Esophagus muscularis mucosa (tissue), 4 donors: Measurements from ENCODE around the gene RAB15. TPM values are rescaled to one million over a fixed set of nuclear protein-coding genes. Genes with fewer than 3 reads are reported as not detected.
A peak's percentile ranks its signal among the peaks of the same experiment; 100 is the strongest.

Experiments
- DNase-seq: peaks from one replicate; pipeline ENCODE4 v3.0.0-alpha.2; 2017; ENCODE audit errors: extremely low spot score
- H3K27ac ChIP-seq, 4 donors: fragments of 200-600 bp; sonication (generic); replicated peaks in 1 of 4; 1 replicate in 3 of 4; 2 replicates in 1 of 4; pipeline ENCODE4 v1.5.1; 2016 to 2019; ENCODE audit warnings: mild to moderate bottlenecking in 1 of 4
- H3K27me3 ChIP-seq, 4 donors: fragments of 200-600 bp; sonication (generic); one replicate each; pipeline versions ENCODE4 v1.5.1 to v1.6.0; 2016 to 2019
- H3K36me3 ChIP-seq, 4 donors: fragments of 200-600 bp; sonication (generic); one replicate each; pipeline ENCODE4 v1.5.1; 2016 to 2019
- H3K4me1 ChIP-seq, 4 donors: fragments of 200-600 bp; sonication (generic); one replicate each; pipeline ENCODE4 v1.5.1; 2016 to 2019
- H3K4me3 ChIP-seq, 4 donors: fragments of 200-600 bp; sonication (generic); 1 replicate in 2 of 4; 2 replicates in 2 of 4; pipeline ENCODE4 v1.5.1; 2016 to 2019; ENCODE audit warnings: mild to moderate bottlenecking in 4 of 4, moderate library complexity in 1 of 4
- H3K9me3 ChIP-seq, 4 donors: fragments of 200-600 bp; sonication (generic); 1 replicate in 3 of 4; 2 replicates in 1 of 4; pipeline ENCODE4 v1.5.1; 2016 to 2019
- EP300 ChIP-seq: sonication (generic); formaldehyde crosslinking; IDR thresholded peaks from one replicate; pipeline ENCODE4 v1.6.1; 2017; ENCODE audit warnings: antibody characterized with exemption
- POLR2A ChIP-seq: fragments of 450-650 bp; IDR thresholded peaks from one replicate; pipeline ENCODE4 v1.6.1; 2017; ENCODE audit warnings: antibody characterized with exemption, moderate library complexity, mild to moderate bottlenecking, low read depth
- POLR2AphosphoS5 ChIP-seq, 2 donors: sonication (generic); formaldehyde crosslinking; IDR thresholded peaks; one replicate each; pipeline ENCODE4 v1.6.1; 2017; ENCODE audit warnings: antibody characterized with exemption in 2 of 2
- WGBS: methylation state at CpG from one replicate; pipeline ENCODE4 v1.1.5; 2018; 5-methylcytosine and 5-hydroxymethylcytosine counted together
- intact Hi-C: fragments of 100-400 bp; cut with DNase I; formaldehyde crosslinking; loops from one replicate; pipeline ENCODE4 v1.15.1; 2023
- total RNA-seq, 4 donors: library from RNA; depleted of rRNA; stranded (reverse); fragments of >200 nt; gene quantifications; one replicate each; pipeline versions ENCODE4 v1.1.0 to v1.2.1, GENCODE V29; 2016
- TF ChIP-seq, protein P1 (sequence below), 3 experiments: fragments of 200-600 bp in 2 of 3; fragments of 450-650 bp in 1 of 3; sonication (generic) in 2 of 3; IDR thresholded peaks; one replicate each; pipeline ENCODE4 v1.5.1; 2017 to 2019; ENCODE audit warnings: antibody characterized with exemption in 3 of 3, mild to moderate bottlenecking in 2 of 3, moderate library complexity in 1 of 3

Gene RAB15
- total RNA-seq, 4 donors from 2014 or later = 3.7 to 11.4 (median 7.1) TPM

DNA sequence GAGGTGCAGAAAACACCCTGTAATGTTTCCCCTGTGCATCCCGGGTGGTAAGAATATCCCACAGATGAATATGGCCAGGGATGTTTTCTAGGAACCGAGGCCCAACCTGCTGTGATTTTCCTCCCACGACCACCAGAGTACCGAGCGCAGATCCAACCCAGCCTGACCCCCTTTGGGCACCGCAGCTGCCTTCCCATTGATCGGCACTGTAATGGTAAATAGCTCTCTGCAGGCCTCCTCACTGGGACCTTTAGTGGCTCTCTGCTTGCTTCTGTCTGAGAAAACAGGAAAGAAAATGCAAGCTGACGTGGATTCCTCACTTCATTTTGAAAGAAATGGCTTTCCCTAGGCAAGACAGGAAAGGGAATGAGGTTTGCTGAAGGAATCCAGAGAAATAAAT, 2.4 kb upstream of the RAB15 start:
- intact Hi-C loops = no loop called here
- no peak for TF ChIP-seq EP300
- TF ChIP-seq, protein P1, sequence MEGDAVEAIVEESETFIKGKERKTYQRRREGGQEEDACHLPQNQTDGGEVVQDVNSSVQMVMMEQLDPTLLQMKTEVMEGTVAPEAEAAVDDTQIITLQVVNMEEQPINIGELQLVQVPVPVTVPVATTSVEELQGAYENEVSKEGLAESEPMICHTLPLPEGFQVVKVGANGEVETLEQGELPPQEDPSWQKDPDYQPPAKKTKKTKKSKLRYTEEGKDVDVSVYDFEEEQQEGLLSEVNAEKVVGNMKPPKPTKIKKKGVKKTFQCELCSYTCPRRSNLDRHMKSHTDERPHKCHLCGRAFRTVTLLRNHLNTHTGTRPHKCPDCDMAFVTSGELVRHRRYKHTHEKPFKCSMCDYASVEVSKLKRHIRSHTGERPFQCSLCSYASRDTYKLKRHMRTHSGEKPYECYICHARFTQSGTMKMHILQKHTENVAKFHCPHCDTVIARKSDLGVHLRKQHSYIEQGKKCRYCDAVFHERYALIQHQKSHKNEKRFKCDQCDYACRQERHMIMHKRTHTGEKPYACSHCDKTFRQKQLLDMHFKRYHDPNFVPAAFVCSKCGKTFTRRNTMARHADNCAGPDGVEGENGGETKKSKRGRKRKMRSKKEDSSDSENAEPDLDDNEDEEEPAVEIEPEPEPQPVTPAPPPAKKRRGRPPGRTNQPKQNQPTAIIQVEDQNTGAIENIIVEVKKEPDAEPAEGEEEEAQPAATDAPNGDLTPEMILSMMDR (IDR thresholded peaks at IDR 0.05) = no peak
- no peak for TF ChIP-seq POLR2A
- TF ChIP-seq POLR2AphosphoS5 (IDR thresholded peaks at IDR 0.05) = no peak

DNA sequence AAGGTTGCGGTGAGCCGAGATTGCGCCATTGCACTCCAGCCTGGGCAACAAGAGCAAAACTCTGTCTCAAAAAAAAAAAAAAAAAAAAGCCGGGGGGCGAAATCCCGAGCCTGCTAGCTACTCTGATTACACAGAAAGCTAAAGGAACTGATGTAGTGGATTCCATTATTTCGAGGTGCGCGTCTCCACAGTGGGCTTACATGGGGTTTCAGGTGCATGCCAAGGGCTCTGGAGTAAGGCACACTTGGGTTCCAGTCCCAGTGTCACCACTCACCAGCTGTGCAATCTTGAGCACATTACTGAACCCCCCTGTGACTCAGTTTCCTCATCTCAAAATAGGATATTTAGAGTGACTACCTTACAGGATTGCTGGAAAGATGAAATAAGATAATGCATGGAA, 1.7 kb upstream of the RAB15 start:
- H3K36me3 ChIP-seq = no peaks in the 10 kb centered on the region
- DNase-seq = no peak
- WGBS = 95% methylated on average over 8 of the region's 9 CpGs
- H3K4me3 ChIP-seq = no peak overlapping the region
- peaks cover 0 to 11% (median 0%) of the 10 kb centered on the region in 4 donors for H3K27me3 ChIP-seq
- H3K4me1 ChIP-seq = peaks cover 7 to 23% (median 20%) of the 10 kb centered on the region in 4 donors
- TF ChIP-seq POLR2A (no peak), POLR2AphosphoS5 (IDR thresholded peaks at IDR 0.05) (no peak), EP300 (no peak)
- TF ChIP-seq, protein P1 (IDR thresholded peaks at IDR 0.05) = no peak
- intact Hi-C loops = no loop called here
- H3K9me3 ChIP-seq = no peaks in the 10 kb centered on the region
- H3K27ac ChIP-seq = no peak overlapping the region

More for the DNA sequence above, 2.4 kb upstream of the RAB15 start:
- peaks cover 7 to 23% (median 20%) of the 10 kb centered on the region in 4 donors for H3K4me1 ChIP-seq
- H3K36me3 ChIP-seq = no peaks in the 10 kb centered on the region
- DNase-seq = no peak
- no peaks in the 10 kb centered on the region for H3K9me3 ChIP-seq
- WGBS = 77% methylated on average over 8 of the region's 8 CpGs
- peaks cover 0 to 11% (median 0%) of the 10 kb centered on the region in 4 donors for H3K27me3 ChIP-seq
- H3K27ac ChIP-seq = no peak overlapping the region
- no peak overlapping the region for H3K4me3 ChIP-seq

- Histone ChIP-seq H3K4me1 (peaks cover 7 to 23% (median 20%) of the 10 kb centered on the region in 4 donors), H3K27ac (no peak overlapping the region), H3K9me3 (no peaks in the 10 kb centered on the region), H3K27me3 (peaks cover 0 to 11% (median 0%) of the 10 kb centered on the region in 4 donors), H3K36me3 (no peaks in the 10 kb centered on the region), H3K4me3 (peak overlapping the region in 1 of 4 donors; percentile 64)
- intact Hi-C loops = no loop called here
- TF ChIP-seq EP300 (no peak), POLR2A (no peak)
- TF ChIP-seq, protein P1 (IDR thresholded peaks at IDR 0.05) = no peak
- WGBS = 80% methylated on average over 8 of the region's 8 CpGs
- DNase-seq = no peak
These were observed 898 bp upstream of the RAB15 start for GRCh38 chr14:64973026-64973442.

DNA sequence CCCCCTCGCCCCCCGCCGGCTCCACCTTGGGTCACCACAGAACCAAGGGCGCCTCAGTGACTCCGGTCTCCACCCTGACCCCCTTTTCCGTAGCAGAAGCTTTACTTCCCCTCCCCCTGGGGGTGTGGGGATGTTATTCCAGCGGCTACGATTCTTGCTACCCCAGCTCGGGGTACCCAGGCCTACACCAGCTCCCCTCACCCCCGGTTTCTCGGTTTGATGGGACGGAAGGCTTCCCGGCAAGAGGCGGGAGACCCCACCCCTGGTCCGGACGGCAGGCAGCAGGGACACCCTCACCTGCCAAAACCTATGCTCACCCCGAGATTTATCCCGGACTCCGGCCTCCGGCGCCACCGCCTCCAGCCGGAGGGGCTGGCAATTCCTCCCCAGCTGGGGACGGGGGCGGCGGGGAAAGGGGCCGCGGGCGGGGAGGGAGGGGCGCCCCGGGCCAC, 619 bp downstream of the RAB15 start:
- no peak for TF ChIP-seq EP300
- no peak for TF ChIP-seq POLR2AphosphoS5 (IDR thresholded peaks at IDR 0.05)
- TF ChIP-seq, protein P1 (IDR thresholded peaks at IDR 0.05) = no peak
- TF ChIP-seq POLR2A = no peak
- peak overlapping the region; percentile 61 to 80 (median 72) for H3K4me3 ChIP-seq
- WGBS = 25% methylated on average over 6 of the region's 31 CpGs
- intact Hi-C loops = no loop called here
- peaks cover 7 to 23% (median 20%) of the 10 kb centered on the region in 4 donors for H3K4me1 ChIP-seq
- no peaks in the 10 kb centered on the region for H3K9me3 ChIP-seq
- no peak for DNase-seq
- H3K36me3 ChIP-seq = no peaks in the 10 kb centered on the region
- H3K27ac ChIP-seq = peak overlapping the region in 1 of 4 donors; percentile 52
- peaks cover 0 to 11% (median 0%) of the 10 kb centered on the region in 4 donors for H3K27me3 ChIP-seq
